ENCODE data around the gene MRGPRG.

GRCh38 chr11:3196161-3197043 lies 22.2 kb downstream of the MRGPRG start:
- TF ChIP-seq CTCF (IDR thresholded peaks at IDR 0.05) (no peak), MLX (CRISPR knock-in tag; IDR thresholded peaks at IDR 0.05) (no peak), TEAD4 (CRISPR knock-in tag; IDR thresholded peaks at IDR 0.05) (no peak), CREB1 (CRISPR knock-in tag; IDR thresholded peaks at IDR 0.05) (no peak), JAZF1 (CRISPR knock-in tag; IDR thresholded peaks at IDR 0.05) (no peak), SP1 (CRISPR knock-in tag; conservative IDR thresholded peaks at IDR 0.05) (no peak), USF1 (CRISPR knock-in tag; IDR thresholded peaks at IDR 0.05) (no peak), ZNF512 (CRISPR knock-in tag; IDR thresholded peaks at IDR 0.05; ENCODE audit: borderline replicate concordance) (no peak), MAX (CRISPR knock-in tag; IDR thresholded peaks at IDR 0.05) (no peak), TP53 (CRISPR knock-in tag; IDR thresholded peaks at IDR 0.05) (no peak), USF2 (CRISPR knock-in tag; IDR thresholded peaks at IDR 0.05) (no peak)
- TF ChIP-seq, protein P1, sequence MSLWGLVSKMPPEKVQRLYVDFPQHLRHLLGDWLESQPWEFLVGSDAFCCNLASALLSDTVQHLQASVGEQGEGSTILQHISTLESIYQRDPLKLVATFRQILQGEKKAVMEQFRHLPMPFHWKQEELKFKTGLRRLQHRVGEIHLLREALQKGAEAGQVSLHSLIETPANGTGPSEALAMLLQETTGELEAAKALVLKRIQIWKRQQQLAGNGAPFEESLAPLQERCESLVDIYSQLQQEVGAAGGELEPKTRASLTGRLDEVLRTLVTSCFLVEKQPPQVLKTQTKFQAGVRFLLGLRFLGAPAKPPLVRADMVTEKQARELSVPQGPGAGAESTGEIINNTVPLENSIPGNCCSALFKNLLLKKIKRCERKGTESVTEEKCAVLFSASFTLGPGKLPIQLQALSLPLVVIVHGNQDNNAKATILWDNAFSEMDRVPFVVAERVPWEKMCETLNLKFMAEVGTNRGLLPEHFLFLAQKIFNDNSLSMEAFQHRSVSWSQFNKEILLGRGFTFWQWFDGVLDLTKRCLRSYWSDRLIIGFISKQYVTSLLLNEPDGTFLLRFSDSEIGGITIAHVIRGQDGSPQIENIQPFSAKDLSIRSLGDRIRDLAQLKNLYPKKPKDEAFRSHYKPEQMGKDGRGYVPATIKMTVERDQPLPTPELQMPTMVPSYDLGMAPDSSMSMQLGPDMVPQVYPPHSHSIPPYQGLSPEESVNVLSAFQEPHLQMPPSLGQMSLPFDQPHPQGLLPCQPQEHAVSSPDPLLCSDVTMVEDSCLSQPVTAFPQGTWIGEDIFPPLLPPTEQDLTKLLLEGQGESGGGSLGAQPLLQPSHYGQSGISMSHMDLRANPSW (CRISPR knock-in tag; conservative IDR thresholded peaks at IDR 0.05; ENCODE audit: low read depth), result no peak
- TF ChIP-seq, protein P2, sequence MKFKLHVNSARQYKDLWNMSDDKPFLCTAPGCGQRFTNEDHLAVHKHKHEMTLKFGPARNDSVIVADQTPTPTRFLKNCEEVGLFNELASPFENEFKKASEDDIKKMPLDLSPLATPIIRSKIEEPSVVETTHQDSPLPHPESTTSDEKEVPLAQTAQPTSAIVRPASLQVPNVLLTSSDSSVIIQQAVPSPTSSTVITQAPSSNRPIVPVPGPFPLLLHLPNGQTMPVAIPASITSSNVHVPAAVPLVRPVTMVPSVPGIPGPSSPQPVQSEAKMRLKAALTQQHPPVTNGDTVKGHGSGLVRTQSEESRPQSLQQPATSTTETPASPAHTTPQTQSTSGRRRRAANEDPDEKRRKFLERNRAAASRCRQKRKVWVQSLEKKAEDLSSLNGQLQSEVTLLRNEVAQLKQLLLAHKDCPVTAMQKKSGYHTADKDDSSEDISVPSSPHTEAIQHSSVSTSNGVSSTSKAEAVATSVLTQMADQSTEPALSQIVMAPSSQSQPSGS (CRISPR knock-in tag; IDR thresholded peaks at IDR 0.05; ENCODE audit: borderline replicate concordance, low read depth), result no peak
